ENCODE measurements around the gene DLEC1. TPM values are rescaled to one million over a fixed set of nuclear protein-coding genes. Genes with fewer than 3 reads are reported as not detected.

The DLEC1 gene
- total and polyA plus RNA-seq, 9 of the 15 experiments (the other 6 are each of a cell fraction or from before 2014, with no cell fraction given), result 0.07 to 0.08 TPM; not detected in 7

GRCh38 chr3:38163117-38163840 lies 124.3 kb downstream of the DLEC1 start:
- H3K36me3 ChIP-seq (ENCODE audit: control insufficient read depth, insufficient read depth, low read length), result peaks cover 13% of the 10 kb centered on the region
- POLR2A ChIA-PET, result interaction anchor here (0.5 to 5.4 kb wide), 13 partner anchors 9 to 135 kb away, joined by 3 to 55 read pairs (median 4); partner anchors contain the start of genes ACAA1 and MYD88
- no peaks in the 10 kb centered on the region for H3K27me3 ChIP-seq (ENCODE audit: control insufficient read depth in 2 of 2, insufficient read depth in 2 of 2, low read length in 2 of 2)
- no peak for ATAC-seq
- H3K4me1 ChIP-seq (replicated peaks in 1 of 2; ENCODE audit: control insufficient read depth in 2 of 2, insufficient read depth in 2 of 2, low read length in 2 of 2), result peaks cover 22 to 30% of the 10 kb centered on the region in 2 experiments
- H3K9me3 ChIP-seq (replicated peaks; ENCODE audit: control insufficient read depth, insufficient read depth, low read depth, low read length), result no peaks in the 10 kb centered on the region
- in situ Hi-C loops (cut with MboI), result no loop called here
- DNase-seq (ENCODE audit: extremely low read depth in 1 of 4, low spot score in 3 of 4), result peak; percentile 34 to 68 (median 39)
- CTCF ChIA-PET (ENCODE audit: low intra/inter-chr PET ratio), result no interaction called here
- no peak for FAIRE-seq
- H3K4me2 ChIP-seq (ENCODE audit: insufficient read depth, low read length), result peak overlapping the region; percentile 89
- no TSS peak for BruUV-seq (replicated peaks)
- intact Hi-C loops (cut with micrococcal nuclease), result no loop called here
- peaks cover 30% of the 10 kb centered on the region for H3K79me2 ChIP-seq (ENCODE audit: control insufficient read depth, insufficient read depth, low read length)
- H3K4me3 ChIP-seq, result no peak overlapping the region
- H2AFZ ChIP-seq (ENCODE audit: low read depth, low read length), result peak overlapping the region; percentile 98
- H3K27ac ChIP-seq (ENCODE audit: extremely low read depth, low read depth, low read length), result peak overlapping the region; percentile 98
- H3K9me1 ChIP-seq (ENCODE audit: control insufficient read depth, insufficient read depth, low read length), result no peaks in the 10 kb centered on the region
- H3K9ac ChIP-seq (ENCODE audit: insufficient read depth in 1 of 2, low read depth in 2 of 2, low read length in 2 of 2), result peak overlapping the region; percentile 17 to 91; a peak in 3 of 4 replicates
- H4K20me1 ChIP-seq (replicated peaks; ENCODE audit: control insufficient read depth, insufficient read depth, low read length), result peaks cover 7% of the 10 kb centered on the region
- WGBS (ENCODE audit: insufficient coverage, low coverage, missing lambda C conversion rate), result 58% methylated on average over 12 of the region's 12 CpGs
- TF ChIP-seq SMARCB1 (IDR thresholded peaks at IDR 0.05; ENCODE audit: insufficient read length, low read depth), result no peak
- no peak for TF ChIP-seq SMARCA4 (IDR thresholded peaks at IDR 0.05)
- TF ChIP-seq BHLHE40 (IDR thresholded peaks at IDR 0.05; ENCODE audit: low read length), result no peak
- no peak for TF ChIP-seq CHD7 (IDR thresholded peaks at IDR 0.05; ENCODE audit: low read depth, low read length)
- no peak for TF ChIP-seq EZH2 (IDR thresholded peaks at IDR 0.05; ENCODE audit: borderline replicate concordance, low read depth, low read length)
- TF ChIP-seq, protein P1, sequence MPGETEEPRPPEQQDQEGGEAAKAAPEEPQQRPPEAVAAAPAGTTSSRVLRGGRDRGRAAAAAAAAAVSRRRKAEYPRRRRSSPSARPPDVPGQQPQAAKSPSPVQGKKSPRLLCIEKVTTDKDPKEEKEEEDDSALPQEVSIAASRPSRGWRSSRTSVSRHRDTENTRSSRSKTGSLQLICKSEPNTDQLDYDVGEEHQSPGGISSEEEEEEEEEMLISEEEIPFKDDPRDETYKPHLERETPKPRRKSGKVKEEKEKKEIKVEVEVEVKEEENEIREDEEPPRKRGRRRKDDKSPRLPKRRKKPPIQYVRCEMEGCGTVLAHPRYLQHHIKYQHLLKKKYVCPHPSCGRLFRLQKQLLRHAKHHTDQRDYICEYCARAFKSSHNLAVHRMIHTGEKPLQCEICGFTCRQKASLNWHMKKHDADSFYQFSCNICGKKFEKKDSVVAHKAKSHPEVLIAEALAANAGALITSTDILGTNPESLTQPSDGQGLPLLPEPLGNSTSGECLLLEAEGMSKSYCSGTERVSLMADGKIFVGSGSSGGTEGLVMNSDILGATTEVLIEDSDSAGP (CRISPR knock-in tag; IDR thresholded peaks at IDR 0.05), result no peak
